HEK293 (cell line): ENCODE measurements around the gene GNB4.

Source experiments
- CTCF ChIA-PET: fragments of 350-600 bp; formaldehyde crosslinking; extraction: SDS; loops from one replicate; lab custom pipeline; 2021; ENCODE audit warnings: antibody characterized with exemption; lab: Yijun Ruan, JAX
- POLR2A ChIA-PET: fragments of 300-600 bp; formaldehyde crosslinking; extraction: SDS; loops from one replicate; lab custom pipeline; 2020; ENCODE audit warnings: antibody characterized with exemption, inconsistent platforms; lab: Yijun Ruan, JAX
- H3K27ac ChIP-seq: fragments of 200-500 bp; sonication (Bioruptor generic); 2 replicates; pipeline ENCODE4 v1.5.1; 2014; ENCODE audit warnings: low read depth, low read length, control low read depth, inconsistent platforms; ENCODE audit errors: extremely low read depth
- H3K36me3 ChIP-seq, 2 experiments: fragments of 200-500 bp in 1 of 2; sonication (Bioruptor generic) in 1 of 2; 1 replicate in 1 of 2; 2 replicates in 1 of 2; pipeline ENCODE4 v1.5.1; 2014 to 2017; ENCODE audit warnings: inconsistent platforms in 2 of 2, low read length in 2 of 2; ENCODE audit not compliant: control insufficient read depth in 2 of 2, insufficient read depth in 1 of 2
- H3K4me1 ChIP-seq: fragments of 200-500 bp; sonication (Bioruptor generic); 2 replicates; pipeline ENCODE4 v1.5.1; 2014; ENCODE audit warnings: mild to moderate bottlenecking, low read length, inconsistent platforms; ENCODE audit not compliant: control insufficient read depth, insufficient read depth
- H3K4me3 ChIP-seq: 2 replicates; pipeline ENCODE4 v1.5.1; 2011; ENCODE audit warnings: low read depth, mild to moderate bottlenecking, control low read depth, low read length, moderate library complexity
- H3K9me3 ChIP-seq: fragments of 200-500 bp; sonication (Bioruptor generic); 2 replicates; pipeline ENCODE4 v1.5.1; 2014; ENCODE audit warnings: low read depth, low read length, inconsistent platforms; ENCODE audit not compliant: control insufficient read depth, insufficient read depth
- HOXC10 ChIP-seq: sonication (generic); formaldehyde crosslinking; IDR thresholded peaks from 2 replicates; pipeline ENCODE4 v1.8.1; 2023; ENCODE audit warnings: mild to moderate bottlenecking, missing genetic modification reagents
- IKZF3 ChIP-seq: fragments of 450-650 bp; IDR thresholded peaks from 2 replicates; pipeline ENCODE4 v1.5.0; 2018; ENCODE audit warnings: missing biosample characterization, mild to moderate bottlenecking, missing genetic modification characterization, moderate library complexity
- OSR2 ChIP-seq: fragments of 450-650 bp; formaldehyde crosslinking; IDR thresholded peaks from 2 replicates; pipeline ENCODE4 v1.5.1; 2016; ENCODE audit warnings: missing biosample characterization, missing genetic modification characterization
- PRDM1 ChIP-seq: fragments of 450-650 bp; formaldehyde crosslinking; IDR thresholded peaks from 2 replicates; pipeline ENCODE4; 2016; ENCODE audit warnings: missing biosample characterization, missing genetic modification characterization
- TRIM28 ChIP-seq: IDR thresholded peaks from 2 replicates; pipeline ENCODE4 v1.6.1; 2011; ENCODE audit warnings: low read length, control low read depth, borderline replicate concordance
- ZBTB11 ChIP-seq: fragments of 450-650 bp; formaldehyde crosslinking; conservative IDR thresholded peaks from 2 replicates; pipeline ENCODE4 v1.5.1; 2016; ENCODE audit warnings: low read depth, missing biosample characterization, missing genetic modification characterization
- ZBTB20 ChIP-seq: fragments of 450-650 bp; formaldehyde crosslinking; IDR thresholded peaks from 2 replicates; pipeline ENCODE4 v1.5.1; 2016; ENCODE audit warnings: missing biosample characterization, missing genetic modification characterization
- ZIC2 ChIP-seq: fragments of 450-650 bp; formaldehyde crosslinking; IDR thresholded peaks from 2 replicates; pipeline ENCODE4 v1.5.1; 2016; ENCODE audit warnings: missing biosample characterization, missing genetic modification characterization
- ZNF335 ChIP-seq: fragments of 450-650 bp; formaldehyde crosslinking; conservative IDR thresholded peaks from 2 replicates; pipeline ENCODE4 v1.5.1; 2016; ENCODE audit warnings: missing biosample characterization, missing genetic modification characterization
- ZNF416 ChIP-seq: fragments of 450-650 bp; formaldehyde crosslinking; IDR thresholded peaks from 2 replicates; pipeline ENCODE4 v1.5.1; 2016; ENCODE audit warnings: missing biosample characterization, missing genetic modification characterization
- ZNF473 ChIP-seq: fragments of 450-650 bp; formaldehyde crosslinking; IDR thresholded peaks from 2 replicates; pipeline ENCODE4 v1.5.1; 2017; ENCODE audit warnings: missing biosample characterization, missing genetic modification characterization
- ZNF548 ChIP-seq: fragments of 450-650 bp; formaldehyde crosslinking; IDR thresholded peaks from 2 replicates; pipeline ENCODE4 v1.5.1; 2016; ENCODE audit warnings: missing biosample characterization, missing genetic modification characterization
- ZNF555 ChIP-seq: fragments of 450-650 bp; formaldehyde crosslinking; conservative IDR thresholded peaks from 2 replicates; pipeline ENCODE4 v1.5.1; 2017; ENCODE audit warnings: missing biosample characterization, mild to moderate bottlenecking, missing genetic modification characterization, inconsistent platforms
- ZNF558 ChIP-seq: fragments of 450-650 bp; formaldehyde crosslinking; IDR thresholded peaks from 2 replicates; pipeline ENCODE4 v1.5.1; 2016; ENCODE audit warnings: missing biosample characterization, missing genetic modification characterization
- ZNF571 ChIP-seq: fragments of 450-650 bp; formaldehyde crosslinking; IDR thresholded peaks from 2 replicates; pipeline ENCODE4 v1.5.0; 2017; ENCODE audit warnings: missing biosample characterization, missing genetic modification characterization
- ZNF600 ChIP-seq: fragments of 450-650 bp; formaldehyde crosslinking; IDR thresholded peaks from 2 replicates; pipeline ENCODE4 v1.5.1; 2016; ENCODE audit warnings: missing biosample characterization, missing genetic modification characterization
- ZNF626 ChIP-seq: fragments of 450-650 bp; sonication (Bioruptor Pico); formaldehyde crosslinking; IDR thresholded peaks from 2 replicates; pipeline ENCODE4 v1.5.1; 2018; ENCODE audit warnings: missing biosample characterization, missing genetic modification characterization, inconsistent platforms
- ZNF660 ChIP-seq: fragments of 450-650 bp; IDR thresholded peaks from 2 replicates; pipeline ENCODE4 v1.5.1; 2018; ENCODE audit warnings: missing biosample characterization, mild to moderate bottlenecking, missing genetic modification characterization
- ZNF692 ChIP-seq: fragments of 450-650 bp; formaldehyde crosslinking; IDR thresholded peaks from 2 replicates; pipeline ENCODE4 v1.5.1; 2016; ENCODE audit warnings: missing biosample characterization, missing genetic modification characterization
- ZNF792 ChIP-seq: fragments of 450-650 bp; formaldehyde crosslinking; IDR thresholded peaks from 2 replicates; pipeline ENCODE4 v1.5.1; 2016; ENCODE audit warnings: missing biosample characterization, missing genetic modification characterization
- ZSCAN30 ChIP-seq: fragments of 450-650 bp; IDR thresholded peaks from 2 replicates; pipeline ENCODE4 v1.5.1; 2018; ENCODE audit warnings: missing biosample characterization, mild to moderate bottlenecking, missing genetic modification characterization, moderate library complexity
- TF ChIP-seq, protein P1 (sequence below): fragments of 450-650 bp; formaldehyde crosslinking; optimal IDR thresholded peaks from 2 replicates; pipeline ENCODE3; 2016; ENCODE audit warnings: missing biosample characterization, mild to moderate bottlenecking, missing genetic modification characterization
- TF ChIP-seq, protein P2 (sequence below): fragments of 450-650 bp; formaldehyde crosslinking; IDR thresholded peaks from 2 replicates; pipeline ENCODE4 v1.5.1; 2016; ENCODE audit warnings: missing biosample characterization, missing genetic modification characterization
- TF ChIP-seq, protein P3 (sequence below): fragments of 450-650 bp; formaldehyde crosslinking; IDR thresholded peaks from 2 replicates; pipeline ENCODE4 v1.5.1; 2017; ENCODE audit warnings: missing biosample characterization, missing genetic modification characterization

The GNB4 gene

DNA sequence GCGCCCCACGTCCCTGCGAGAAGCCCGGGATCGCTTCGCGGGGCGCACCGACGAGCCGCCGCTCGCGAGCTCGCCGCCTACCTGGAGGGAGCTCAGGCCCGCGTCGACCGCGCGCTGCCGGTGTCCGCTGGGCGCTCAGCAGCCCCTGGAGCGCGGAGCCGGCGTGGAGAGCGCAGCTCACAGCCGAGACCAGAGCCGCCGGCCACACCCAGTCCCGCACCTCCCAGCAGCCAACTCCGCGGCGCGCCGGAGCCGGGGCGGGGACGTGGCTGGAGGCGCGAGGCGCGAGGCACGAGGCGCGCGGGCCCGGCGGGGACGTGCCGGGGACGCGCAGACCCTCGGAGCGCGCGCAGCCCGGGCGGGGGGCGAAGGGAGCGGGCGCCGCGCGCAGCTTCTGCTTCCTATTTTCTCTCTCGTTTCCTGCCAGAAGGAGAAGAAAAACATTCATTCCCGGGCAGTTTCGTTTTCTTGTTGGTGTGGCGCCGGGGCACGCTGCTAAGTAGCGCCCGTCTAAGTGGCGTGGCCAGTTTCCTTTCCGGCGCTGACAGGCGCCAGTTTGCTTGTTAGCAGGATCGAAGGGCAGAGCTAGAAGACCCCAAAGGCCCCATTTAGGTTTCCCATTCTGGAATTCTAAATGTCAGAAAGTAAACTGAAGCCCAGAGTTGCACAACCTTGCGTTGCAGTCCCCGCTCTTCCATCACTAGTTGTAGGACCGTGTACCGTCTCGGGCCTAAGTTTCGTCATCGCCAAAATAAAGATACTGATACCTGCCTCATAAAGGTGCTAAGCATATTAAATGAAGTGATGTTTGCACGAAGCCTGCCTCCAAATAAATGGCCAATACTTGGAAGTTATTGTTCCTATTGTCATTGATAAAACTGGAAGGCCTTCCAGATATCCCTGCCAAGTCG lies at the start of gene GNB4:
Gene GNB4, minus strand, starts transcription at position 206 of the 911 bp plus-strand sequence. CDS start 25,270 bp downstream, outside the sequence.
- no peaks in the 10 kb centered on the region for H3K9me3 ChIP-seq
- ChIA-PET CTCF (interaction anchor here (0.5 to 0.9 kb wide), 3 partner anchors 31 to 107 kb away, joined by 3 read pairs; no protein-coding TSS in a partner anchor), POLR2A (interaction anchor here (0.6 to 1.2 kb wide), 3 partner anchors 49 to 153 kb away, joined by 3 to 10 read pairs (median 3); partner anchors contain the start of gene ACTL6A)
- no peaks in the 10 kb centered on the region for H3K36me3 ChIP-seq
- H3K4me1 ChIP-seq, result no peaks in the 10 kb centered on the region; the same call in 1 of the 2 replicates
- peak within 1 kb of the TSS; percentile 69 for H3K27ac ChIP-seq
- peak within 1 kb of the TSS; percentile 84 for H3K4me3 ChIP-seq
- TF ChIP-seq ZNF660 (tag by site-specific recombination) (peak; percentile 41; the same call in 1 of the 2 replicates), ZBTB11 (tag by site-specific recombination) (peak; percentile 39; the same call in 1 of the 2 replicates), ZNF555 (no peak), ZNF626 (no peak), PRDM1 (tag by site-specific recombination) (peak; percentile 83), ZNF600 (tag by site-specific recombination) (peak; percentile 67; the same call in 1 of the 2 replicates), HOXC10 (CRISPR knock-in tag) (peak; percentile 74; the same call in 1 of the 2 replicates), ZIC2 (tag by site-specific recombination) (no peak), ZNF571 (tag by site-specific recombination) (no peak), OSR2 (tag by site-specific recombination) (peak; percentile 19; the same call in 1 of the 2 replicates), ZNF473 (tag by site-specific recombination) (no peak), ZNF558 (tag by site-specific recombination) (no peak), IKZF3 (tag by site-specific recombination) (peak; percentile 52; the same call in 1 of the 2 replicates), ZBTB20 (tag by site-specific recombination) (peak; percentile 61; the same call in 1 of the 2 replicates), ZNF548 (no peak), ZNF416 (tag by site-specific recombination) (no peak), ZNF335 (tag by site-specific recombination) (peak; percentile 83), TRIM28 (0 out of 2 replicates have a peak, but pooled peaks have one; percentile 8), ZNF792 (tag by site-specific recombination) (no peak), ZSCAN30 (tag by site-specific recombination) (peak; percentile 51), ZNF692 (tag by site-specific recombination) (no peak)
- TF ChIP-seq, protein P1, sequence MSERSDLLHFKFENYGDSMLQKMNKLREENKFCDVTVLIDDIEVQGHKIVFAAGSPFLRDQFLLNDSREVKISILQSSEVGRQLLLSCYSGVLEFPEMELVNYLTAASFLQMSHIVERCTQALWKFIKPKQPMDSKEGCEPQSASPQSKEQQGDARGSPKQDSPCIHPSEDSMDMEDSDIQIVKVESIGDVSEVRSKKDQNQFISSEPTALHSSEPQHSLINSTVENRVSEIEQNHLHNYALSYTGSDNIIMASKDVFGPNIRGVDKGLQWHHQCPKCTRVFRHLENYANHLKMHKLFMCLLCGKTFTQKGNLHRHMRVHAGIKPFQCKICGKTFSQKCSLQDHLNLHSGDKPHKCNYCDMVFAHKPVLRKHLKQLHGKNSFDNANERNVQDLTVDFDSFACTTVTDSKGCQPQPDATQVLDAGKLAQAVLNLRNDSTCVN (tag by site-specific recombination), result peak; percentile 64
- TF ChIP-seq, protein P2, sequence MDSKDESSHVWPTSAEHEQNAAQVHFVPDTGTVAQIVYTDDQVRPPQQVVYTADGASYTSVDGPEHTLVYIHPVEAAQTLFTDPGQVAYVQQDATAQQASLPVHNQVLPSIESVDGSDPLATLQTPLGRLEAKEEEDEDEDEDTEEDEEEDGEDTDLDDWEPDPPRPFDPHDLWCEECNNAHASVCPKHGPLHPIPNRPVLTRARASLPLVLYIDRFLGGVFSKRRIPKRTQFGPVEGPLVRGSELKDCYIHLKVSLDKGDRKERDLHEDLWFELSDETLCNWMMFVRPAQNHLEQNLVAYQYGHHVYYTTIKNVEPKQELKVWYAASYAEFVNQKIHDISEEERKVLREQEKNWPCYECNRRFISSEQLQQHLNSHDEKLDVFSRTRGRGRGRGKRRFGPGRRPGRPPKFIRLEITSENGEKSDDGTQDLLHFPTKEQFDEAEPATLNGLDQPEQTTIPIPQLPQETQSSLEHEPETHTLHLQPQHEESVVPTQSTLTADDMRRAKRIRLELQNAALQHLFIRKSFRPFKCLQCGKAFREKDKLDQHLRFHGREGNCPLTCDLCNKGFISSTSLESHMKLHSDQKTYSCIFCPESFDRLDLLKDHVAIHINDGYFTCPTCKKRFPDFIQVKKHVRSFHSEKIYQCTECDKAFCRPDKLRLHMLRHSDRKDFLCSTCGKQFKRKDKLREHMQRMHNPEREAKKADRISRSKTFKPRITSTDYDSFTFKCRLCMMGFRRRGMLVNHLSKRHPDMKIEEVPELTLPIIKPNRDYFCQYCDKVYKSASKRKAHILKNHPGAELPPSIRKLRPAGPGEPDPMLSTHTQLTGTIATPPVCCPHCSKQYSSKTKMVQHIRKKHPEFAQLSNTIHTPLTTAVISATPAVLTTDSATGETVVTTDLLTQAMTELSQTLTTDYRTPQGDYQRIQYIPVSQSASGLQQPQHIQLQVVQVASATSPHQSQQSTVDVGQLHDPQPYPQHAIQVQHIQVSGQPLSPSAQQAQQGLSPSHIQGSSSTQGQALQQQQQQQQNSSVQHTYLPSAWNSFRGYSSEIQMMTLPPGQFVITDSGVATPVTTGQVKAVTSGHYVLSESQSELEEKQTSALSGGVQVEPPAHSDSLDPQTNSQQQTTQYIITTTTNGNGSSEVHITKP (tag by site-specific recombination), result no peak
- TF ChIP-seq, protein P3, sequence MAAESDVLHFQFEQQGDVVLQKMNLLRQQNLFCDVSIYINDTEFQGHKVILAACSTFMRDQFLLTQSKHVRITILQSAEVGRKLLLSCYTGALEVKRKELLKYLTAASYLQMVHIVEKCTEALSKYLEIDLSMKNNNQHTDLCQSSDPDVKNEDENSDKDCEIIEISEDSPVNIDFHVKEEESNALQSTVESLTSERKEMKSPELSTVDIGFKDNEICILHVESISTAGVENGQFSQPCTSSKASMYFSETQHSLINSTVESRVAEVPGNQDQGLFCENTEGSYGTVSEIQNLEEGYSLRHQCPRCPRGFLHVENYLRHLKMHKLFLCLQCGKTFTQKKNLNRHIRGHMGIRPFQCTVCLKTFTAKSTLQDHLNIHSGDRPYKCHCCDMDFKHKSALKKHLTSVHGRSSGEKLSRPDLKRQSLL (tag by site-specific recombination), result peak; percentile 67; the same call in 1 of the 2 replicates
